ENCODE measurements around the gene NAA40. TPM values are rescaled to one million over a fixed set of nuclear protein-coding genes. Genes with fewer than 3 reads are reported as not detected.
A peak's percentile ranks its signal among the peaks of the same experiment; 100 is the strongest.

Gene NAA40
- total and polyA plus RNA-seq, 2 experiments from 2014 or later, result 10.1 to 24.6 TPM

DNA sequence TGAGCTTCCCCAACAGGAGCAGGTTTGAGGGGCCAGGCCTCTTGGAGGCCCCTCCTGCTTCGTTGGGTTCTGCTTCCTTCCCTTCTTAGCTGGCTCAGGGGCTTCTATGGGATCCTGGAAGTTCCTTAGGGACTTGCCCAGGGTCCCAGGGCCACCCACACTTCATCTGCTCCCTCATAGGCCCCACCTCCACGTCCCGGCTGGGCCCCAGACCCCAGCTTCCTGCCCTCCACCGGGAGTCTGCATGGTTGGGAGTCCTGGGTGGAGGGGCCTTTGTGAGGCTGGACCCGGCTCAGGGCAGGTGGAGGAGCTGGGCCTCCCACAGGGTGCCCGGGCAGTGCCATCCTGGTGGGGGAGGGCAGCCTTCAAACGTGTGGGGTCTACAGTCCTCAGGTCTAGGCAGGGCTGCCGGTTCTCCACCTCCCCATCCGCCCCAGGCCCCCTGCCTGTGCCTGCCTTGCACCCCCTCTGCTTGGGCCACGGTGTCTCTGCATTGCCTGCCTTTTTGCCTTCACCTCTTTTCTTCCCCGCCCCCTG, 59.1 kb downstream of the NAA40 start:
- peaks cover 10% of the 10 kb centered on the region for H3K4me1 ChIP-seq (ENCODE audit: insufficient read depth)
- H3K27ac ChIP-seq (ENCODE audit: low read depth), result no peak overlapping the region
- peak overlapping the region; percentile 88; the same call in 1 of the 2 replicates for H3K4me2 ChIP-seq
- peaks cover 15% of the 10 kb centered on the region for H3K4me1 Mint-ChIP-seq
- peak overlapping the region; percentile 62 for H3K4me3 Mint-ChIP-seq
- no peak overlapping the region for H3K27ac Mint-ChIP-seq
- H3K27me3 Mint-ChIP-seq (ENCODE audit: insufficient read depth, low read depth, poor library complexity), result peaks cover 13% of the 10 kb centered on the region
- H3K9me2 ChIP-seq (ENCODE audit: insufficient read depth), result no peaks in the 10 kb centered on the region
- peaks cover 49% of the 10 kb centered on the region for H3K36me3 Mint-ChIP-seq (ENCODE audit: low read depth)
- H3F3A ChIP-seq (replicated peaks; ENCODE audit: low read depth), result peaks cover 22% of the 10 kb centered on the region; the same call in 1 of the 2 replicates
- H3K4me3 ChIP-seq, result peak overlapping the region; percentile 64
- H3K27me3 ChIP-seq (ENCODE audit: insufficient read depth), result peaks cover 28% of the 10 kb centered on the region
- 0 out of 2 replicates have a peak, but pooled peaks cover 8% of the 10 kb centered on the region for H3K79me2 ChIP-seq (replicated peaks; ENCODE audit: insufficient read depth)
- DNase-seq (ENCODE audit: low spot score) (no peak), ATAC-seq (no peak)
- H4K20me1 ChIP-seq (replicated peaks; ENCODE audit: insufficient read depth), result peaks cover 13% of the 10 kb centered on the region
- TF ChIP-seq NANOG (IDR thresholded peaks at IDR 0.05; ENCODE audit: borderline replicate concordance) (no peak), ZNF114 (CRISPR knock-in tag; IDR thresholded peaks at IDR 0.05) (no peak), EZH2 (IDR thresholded peaks at IDR 0.05; ENCODE audit: low read depth, unreplicated experiment) (no peak), JUNB (IDR thresholded peaks at IDR 0.05; ENCODE audit: unreplicated experiment) (no peak), STAT1 (IDR thresholded peaks at IDR 0.05; ENCODE audit: unreplicated experiment) (no peak), ZNF331 (CRISPR knock-in tag; IDR thresholded peaks at IDR 0.05; ENCODE audit: low read depth) (no peak), POLR2AphosphoS5 (IDR thresholded peaks at IDR 0.05; ENCODE audit: low read depth) (no peak), EZH2phosphoT487 (IDR thresholded peaks at IDR 0.05; ENCODE audit: unreplicated experiment) (no peak)
- TF ChIP-seq, protein P1, sequence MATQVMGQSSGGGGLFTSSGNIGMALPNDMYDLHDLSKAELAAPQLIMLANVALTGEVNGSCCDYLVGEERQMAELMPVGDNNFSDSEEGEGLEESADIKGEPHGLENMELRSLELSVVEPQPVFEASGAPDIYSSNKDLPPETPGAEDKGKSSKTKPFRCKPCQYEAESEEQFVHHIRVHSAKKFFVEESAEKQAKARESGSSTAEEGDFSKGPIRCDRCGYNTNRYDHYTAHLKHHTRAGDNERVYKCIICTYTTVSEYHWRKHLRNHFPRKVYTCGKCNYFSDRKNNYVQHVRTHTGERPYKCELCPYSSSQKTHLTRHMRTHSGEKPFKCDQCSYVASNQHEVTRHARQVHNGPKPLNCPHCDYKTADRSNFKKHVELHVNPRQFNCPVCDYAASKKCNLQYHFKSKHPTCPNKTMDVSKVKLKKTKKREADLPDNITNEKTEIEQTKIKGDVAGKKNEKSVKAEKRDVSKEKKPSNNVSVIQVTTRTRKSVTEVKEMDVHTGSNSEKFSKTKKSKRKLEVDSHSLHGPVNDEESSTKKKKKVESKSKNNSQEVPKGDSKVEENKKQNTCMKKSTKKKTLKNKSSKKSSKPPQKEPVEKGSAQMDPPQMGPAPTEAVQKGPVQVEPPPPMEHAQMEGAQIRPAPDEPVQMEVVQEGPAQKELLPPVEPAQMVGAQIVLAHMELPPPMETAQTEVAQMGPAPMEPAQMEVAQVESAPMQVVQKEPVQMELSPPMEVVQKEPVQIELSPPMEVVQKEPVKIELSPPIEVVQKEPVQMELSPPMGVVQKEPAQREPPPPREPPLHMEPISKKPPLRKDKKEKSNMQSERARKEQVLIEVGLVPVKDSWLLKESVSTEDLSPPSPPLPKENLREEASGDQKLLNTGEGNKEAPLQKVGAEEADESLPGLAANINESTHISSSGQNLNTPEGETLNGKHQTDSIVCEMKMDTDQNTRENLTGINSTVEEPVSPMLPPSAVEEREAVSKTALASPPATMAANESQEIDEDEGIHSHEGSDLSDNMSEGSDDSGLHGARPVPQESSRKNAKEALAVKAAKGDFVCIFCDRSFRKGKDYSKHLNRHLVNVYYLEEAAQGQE (IDR thresholded peaks at IDR 0.05; ENCODE audit: unreplicated experiment), result no peak
- TF ChIP-seq, protein P2, sequence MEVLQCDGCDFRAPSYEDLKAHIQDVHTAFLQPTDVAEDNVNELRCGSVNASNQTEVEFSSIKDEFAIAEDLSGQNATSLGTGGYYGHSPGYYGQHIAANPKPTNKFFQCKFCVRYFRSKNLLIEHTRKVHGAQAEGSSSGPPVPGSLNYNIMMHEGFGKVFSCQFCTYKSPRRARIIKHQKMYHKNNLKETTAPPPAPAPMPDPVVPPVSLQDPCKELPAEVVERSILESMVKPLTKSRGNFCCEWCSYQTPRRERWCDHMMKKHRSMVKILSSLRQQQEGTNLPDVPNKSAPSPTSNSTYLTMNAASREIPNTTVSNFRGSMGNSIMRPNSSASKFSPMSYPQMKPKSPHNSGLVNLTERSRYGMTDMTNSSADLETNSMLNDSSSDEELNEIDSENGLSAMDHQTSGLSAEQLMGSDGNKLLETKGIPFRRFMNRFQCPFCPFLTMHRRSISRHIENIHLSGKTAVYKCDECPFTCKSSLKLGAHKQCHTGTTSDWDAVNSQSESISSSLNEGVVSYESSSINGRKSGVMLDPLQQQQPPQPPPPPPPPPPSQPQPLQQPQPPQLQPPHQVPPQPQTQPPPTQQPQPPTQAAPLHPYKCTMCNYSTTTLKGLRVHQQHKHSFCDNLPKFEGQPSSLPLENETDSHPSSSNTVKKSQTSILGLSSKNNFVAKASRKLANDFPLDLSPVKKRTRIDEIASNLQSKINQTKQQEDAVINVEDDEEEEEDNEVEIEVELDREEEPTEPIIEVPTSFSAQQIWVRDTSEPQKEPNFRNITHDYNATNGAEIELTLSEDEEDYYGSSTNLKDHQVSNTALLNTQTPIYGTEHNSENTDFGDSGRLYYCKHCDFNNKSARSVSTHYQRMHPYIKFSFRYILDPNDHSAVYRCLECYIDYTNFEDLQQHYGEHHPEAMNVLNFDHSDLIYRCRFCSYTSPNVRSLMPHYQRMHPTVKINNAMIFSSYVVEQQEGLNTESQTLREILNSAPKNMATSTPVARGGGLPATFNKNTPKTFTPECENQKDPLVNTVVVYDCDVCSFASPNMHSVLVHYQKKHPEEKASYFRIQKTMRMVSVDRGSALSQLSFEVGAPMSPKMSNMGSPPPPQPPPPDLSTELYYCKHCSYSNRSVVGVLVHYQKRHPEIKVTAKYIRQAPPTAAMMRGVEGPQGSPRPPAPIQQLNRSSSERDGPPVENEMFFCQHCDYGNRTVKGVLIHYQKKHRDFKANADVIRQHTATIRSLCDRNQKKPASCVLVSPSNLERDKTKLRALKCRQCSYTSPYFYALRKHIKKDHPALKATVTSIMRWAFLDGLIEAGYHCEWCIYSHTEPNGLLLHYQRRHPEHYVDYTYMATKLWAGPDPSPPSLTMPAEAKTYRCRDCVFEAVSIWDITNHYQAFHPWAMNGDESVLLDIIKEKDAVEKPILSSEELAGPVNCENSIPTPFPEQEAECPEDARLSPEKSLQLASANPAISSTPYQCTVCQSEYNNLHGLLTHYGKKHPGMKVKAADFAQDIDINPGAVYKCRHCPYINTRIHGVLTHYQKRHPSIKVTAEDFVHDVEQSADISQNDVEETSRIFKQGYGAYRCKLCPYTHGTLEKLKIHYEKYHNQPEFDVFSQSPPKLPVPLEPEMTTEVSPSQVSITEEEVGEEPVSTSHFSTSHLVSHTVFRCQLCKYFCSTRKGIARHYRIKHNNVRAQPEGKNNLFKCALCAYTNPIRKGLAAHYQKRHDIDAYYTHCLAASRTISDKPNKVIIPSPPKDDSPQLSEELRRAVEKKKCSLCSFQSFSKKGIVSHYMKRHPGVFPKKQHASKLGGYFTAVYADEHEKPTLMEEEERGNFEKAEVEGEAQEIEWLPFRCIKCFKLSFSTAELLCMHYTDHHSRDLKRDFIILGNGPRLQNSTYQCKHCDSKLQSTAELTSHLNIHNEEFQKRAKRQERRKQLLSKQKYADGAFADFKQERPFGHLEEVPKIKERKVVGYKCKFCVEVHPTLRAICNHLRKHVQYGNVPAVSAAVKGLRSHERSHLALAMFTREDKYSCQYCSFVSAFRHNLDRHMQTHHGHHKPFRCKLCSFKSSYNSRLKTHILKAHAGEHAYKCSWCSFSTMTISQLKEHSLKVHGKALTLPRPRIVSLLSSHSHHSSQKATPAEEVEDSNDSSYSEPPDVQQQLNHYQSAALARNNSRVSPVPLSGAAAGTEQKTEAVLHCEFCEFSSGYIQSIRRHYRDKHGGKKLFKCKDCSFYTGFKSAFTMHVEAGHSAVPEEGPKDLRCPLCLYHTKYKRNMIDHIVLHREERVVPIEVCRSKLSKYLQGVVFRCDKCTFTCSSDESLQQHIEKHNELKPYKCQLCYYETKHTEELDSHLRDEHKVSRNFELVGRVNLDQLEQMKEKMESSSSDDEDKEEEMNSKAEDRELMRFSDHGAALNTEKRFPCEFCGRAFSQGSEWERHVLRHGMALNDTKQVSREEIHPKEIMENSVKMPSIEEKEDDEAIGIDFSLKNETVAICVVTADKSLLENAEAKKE (CRISPR knock-in tag; IDR thresholded peaks at IDR 0.05), result no peak
- no peak overlapping the region for H2AFZ ChIP-seq
- no peaks in the 10 kb centered on the region; the same call in 2 of the 3 replicates for H3K9me3 Mint-ChIP-seq
- H3K36me3 ChIP-seq (ENCODE audit: insufficient read depth), result no peaks in the 10 kb centered on the region

Data from GM23338 (cell line).